Measurements from ENCODE around the gene PSEN2. TPM values are rescaled to one million over a fixed set of nuclear protein-coding genes. Genes with fewer than 3 reads are reported as not detected.

PSEN2 gene
- 10 to 100 TPM; 31.2 to 70.9 (median 37.6) TPM for total RNA-seq

DNA sequence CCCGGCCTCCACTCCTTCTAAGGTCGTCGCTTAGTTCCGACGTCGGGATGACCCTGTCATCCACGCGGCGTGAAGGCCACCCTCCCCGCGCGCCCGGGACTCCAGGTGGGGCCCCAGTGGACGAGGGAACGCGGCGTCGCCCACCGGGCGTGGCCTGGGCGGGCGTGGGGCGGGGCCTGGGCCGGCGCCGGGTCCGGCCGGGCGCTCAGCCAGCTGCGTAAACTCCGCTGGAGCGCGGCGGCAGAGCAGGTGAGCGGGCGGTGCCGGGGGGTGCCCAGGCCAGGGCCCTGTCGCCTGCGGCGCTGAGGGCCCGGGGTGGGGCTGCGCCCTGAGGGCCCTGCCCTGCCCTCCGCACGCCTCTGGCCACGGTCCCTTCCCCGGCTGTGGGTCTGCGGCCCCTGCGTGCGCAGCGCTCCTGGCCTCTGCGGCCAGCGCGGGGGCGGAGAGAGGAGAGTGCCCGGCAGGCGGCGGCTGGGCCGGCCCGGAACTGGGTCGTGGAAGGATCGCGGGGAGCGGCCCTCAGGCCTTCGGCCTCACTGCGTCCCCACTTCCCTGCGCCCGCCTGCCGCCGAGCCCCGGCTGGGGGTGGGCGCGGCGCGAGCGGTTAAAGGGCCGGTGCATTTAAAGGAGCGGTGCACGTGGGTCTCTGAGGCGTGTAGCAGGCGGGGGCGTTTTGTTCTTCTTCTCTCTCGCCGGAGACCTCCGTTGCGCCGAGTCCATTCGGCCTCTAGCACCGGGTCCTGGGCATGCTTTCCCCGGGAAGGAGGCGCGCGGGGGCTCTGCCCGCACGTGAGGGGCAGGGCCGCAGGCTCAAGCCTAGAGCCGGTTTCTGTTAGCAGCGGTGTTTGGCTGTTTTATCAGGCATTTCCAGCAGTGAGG is at the start of gene PSEN2:
PSEN2 (plus strand) TSS at position 216 of the 879 bp plus-strand sequence. CDS start 11,292 bp downstream, outside the sequence.
- 2% methylated on average over 48 to 51 of the region's 97 CpGs for WGBS, 2 donors
- Histone ChIP-seq H3K4me3 (peak within 1 kb of the TSS; percentile 70 to 87 (median 80)), H3K9me3 (no peaks in the 10 kb centered on the region), H3K36me3 (no peaks in the 10 kb centered on the region), H3K4me1 (peaks cover 20 to 31% (median 26%) of the 10 kb centered on the region in 4 donors), H3K27ac (peak within 1 kb of the TSS; percentile 77 to 89 (median 84)), H3K27me3 (no peaks in the 10 kb centered on the region)
- DNase-seq, result peak; percentile 79 to 97
- ATAC-seq (ENCODE audit: low FRiP score in 2 of 2), result peak; percentile 90 to 94
- TF ChIP-seq CTCF (IDR thresholded peaks at IDR 0.05) (peak; percentile 16 to 76 (median 46)), POLR2AphosphoS5 (IDR thresholded peaks at IDR 0.05) (peak; percentile 4 to 22), EP300 (IDR thresholded peaks at IDR 0.05) (no peak), POLR2A (IDR thresholded peaks at IDR 0.05) (peak in 2 of 4 donors; percentile 59 to 77)

GRCh38 chr1:226820941-226821718 is 49.3 kb upstream of the PSEN2 start:
- H3K27ac ChIP-seq, result peak overlapping the region; percentile 70 to 84 (median 78)
- H3K36me3 ChIP-seq, result no peaks in the 10 kb centered on the region
- H3K4me1 ChIP-seq, result peaks cover 12 to 28% (median 19%) of the 10 kb centered on the region in 4 donors
- no peaks in the 10 kb centered on the region for H3K9me3 ChIP-seq
- ATAC-seq (ENCODE audit: low FRiP score in 2 of 2) (peak; percentile 84 to 95), DNase-seq (peak in 1 of 2 donors; percentile 56)
- 59 to 61% methylated on average over 8 of the region's 8 CpGs for WGBS, 2 donors
- H3K27me3 ChIP-seq, result no peaks in the 10 kb centered on the region
- TF ChIP-seq CTCF (IDR thresholded peaks at IDR 0.05), result no peak
- peak in 3 of 4 donors; percentile 37 to 89 (median 73) for TF ChIP-seq EP300 (IDR thresholded peaks at IDR 0.05)
- peak; percentile 91 for TF ChIP-seq POLR2AphosphoS5 (IDR thresholded peaks at IDR 0.05)
- no peak for TF ChIP-seq POLR2A (IDR thresholded peaks at IDR 0.05)
- no peak overlapping the region for H3K4me3 ChIP-seq

DNA sequence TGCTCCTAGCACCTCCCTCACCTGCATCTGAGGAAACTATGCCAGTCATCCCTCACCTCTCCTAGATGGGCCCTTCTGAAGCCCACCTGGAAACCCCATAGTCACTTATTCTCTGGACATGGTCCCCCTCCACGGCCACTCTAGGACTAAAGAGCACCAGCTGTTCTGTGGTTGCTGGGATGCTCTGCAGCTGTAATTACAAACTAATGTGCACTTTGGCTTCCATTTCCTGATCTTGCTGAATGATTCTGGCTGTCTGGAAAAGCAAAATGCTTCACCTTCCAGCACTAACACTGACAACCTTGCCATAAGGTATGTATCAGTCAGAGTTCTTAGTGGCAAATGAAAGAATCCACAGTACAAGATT is 48.7 kb upstream of the PSEN2 start:
- DNase-seq (no peak), ATAC-seq (ENCODE audit: low FRiP score in 2 of 2) (peak; percentile 20 to 40)
- TF ChIP-seq POLR2AphosphoS5 (IDR thresholded peaks at IDR 0.05) (no peak), EP300 (IDR thresholded peaks at IDR 0.05) (no peak), POLR2A (IDR thresholded peaks at IDR 0.05) (no peak), CTCF (IDR thresholded peaks at IDR 0.05) (no peak)
- peaks cover 12 to 28% (median 19%) of the 10 kb centered on the region in 4 donors for H3K4me1 ChIP-seq
- peak overlapping the region; percentile 70 to 84 (median 78) for H3K27ac ChIP-seq
- H3K27me3 ChIP-seq, result no peaks in the 10 kb centered on the region
- H3K9me3 ChIP-seq, result no peaks in the 10 kb centered on the region
- no peak overlapping the region for H3K4me3 ChIP-seq
- H3K36me3 ChIP-seq, result no peaks in the 10 kb centered on the region
- WGBS, 2 donors, result 59 to 80% methylated on average over 1 of the region's 1 CpG

- Histone ChIP-seq H3K9me3 (no peaks in the 10 kb centered on the region), H3K36me3 (no peaks in the 10 kb centered on the region), H3K4me3 (no peak overlapping the region), H3K27ac (peak overlapping the region in 1 of 4 donors; percentile 36), H3K4me1 (peaks cover 25 to 40% (median 34%) of the 10 kb centered on the region in 4 donors), H3K27me3 (no peaks in the 10 kb centered on the region)
- TF ChIP-seq POLR2AphosphoS5 (IDR thresholded peaks at IDR 0.05) (no peak), CTCF (IDR thresholded peaks at IDR 0.05) (no peak)
- DNase-seq (no peak), ATAC-seq (ENCODE audit: low FRiP score in 2 of 2) (no peak)
- 90 to 96% methylated on average over 5 of the region's 5 CpGs for WGBS, 2 donors
These were observed 46.8 kb upstream of the PSEN2 start for GRCh38 chr1:226823643-226824042.

Data from upper lobe of left lung (tissue), 6 donors.